GM19099 (cell line): ENCODE measurements around the gene RNF44.

Source experiments
- POLR2A ChIP-seq: IDR thresholded peaks from 3 replicates; pipeline ENCODE4 v1.6.1; 2011; ENCODE audit warnings: low read depth; ENCODE audit not compliant: insufficient read length; ENCODE audit errors: extremely low read depth

The RNF44 gene

GRCh38 chr5:176486189-176486757 is 50.9 kb downstream of the RNF44 start:
- no peak for TF ChIP-seq POLR2A

- TF ChIP-seq POLR2A = no peak
These were observed 52.0 kb downstream of the RNF44 start for GRCh38 chr5:176485176-176485575.

DNA sequence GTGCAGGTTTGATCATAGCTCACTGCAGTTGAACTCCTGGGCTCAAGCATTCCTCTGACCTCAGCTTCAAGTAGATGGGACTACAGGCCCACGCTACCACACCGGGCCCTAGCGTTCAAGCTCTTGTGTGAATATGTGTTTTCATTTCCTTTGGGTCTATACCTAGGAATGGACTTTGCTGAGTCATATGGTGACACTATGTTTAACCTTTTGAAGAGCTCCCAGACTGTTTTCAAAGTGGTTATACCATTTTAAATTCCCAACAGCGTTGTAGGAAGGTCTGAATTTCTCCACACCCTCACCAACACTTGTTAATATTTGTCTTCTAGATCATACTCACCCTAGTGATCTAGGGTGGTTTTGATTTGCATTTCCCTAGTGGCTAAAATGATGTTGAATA is 55.5 kb downstream of the RNF44 start:
- TF ChIP-seq POLR2A = no peak
